Heart left ventricle (tissue), 13 donors: ENCODE results near the gene POT1.

Source experiments
- POLR2A ChIP-seq, 2 donors: fragments of 450-650 bp; IDR thresholded peaks; one replicate each; pipeline ENCODE4 v1.6.1; 2017; ENCODE audit warnings: antibody characterized with exemption in 2 of 2, mild to moderate bottlenecking in 2 of 2, moderate library complexity in 2 of 2
- TF ChIP-seq, protein P1 (sequence below), 12 donors: fragments of 200-600 bp; sonication (generic) in 4 of 12; IDR thresholded peaks; one replicate each; pipeline versions ENCODE4 v1.5.0 to v1.8.0; 2018 to 2022; ENCODE audit warnings: antibody characterized with exemption in 12 of 12, mild to moderate bottlenecking in 5 of 12
- donor health status: ischemic (EF 13 %, LVEDD 7.1; RV severe dilation, severe dysfunction).
- donor health status: DM: no; HTN: yes; CAD: no.
- donor health status: DM: no; HTN: no; CAD: no.
- donor health status: ischemic (EF 25% LVEDD 6.9; RV normal size, moderate dysfunction).
- donor health status: ischemic (EF 25% LVEDD 5.7; RV mildly dilated, moderate dysfunction).
- donor health status: ischemic (EF 35%, LVEDD 5.7; RV mildly dilated, moderate dysfunction).
- donor health status: nonischemic (EF 11% LVEDD 7.7; RV severe dilation, severe dysfunction).
- donor health status: DM: yes; HTN: yes; CAD: no.
- donor health status: PGD.
- donor health status: ischemic (EF 29% LVEDD 5.4; RV normal size, mild dysfunction).
- donor health status: nonischemic (EF 23%, LVEDD 6.1; RV moderate dilation, normal function).

DNA sequence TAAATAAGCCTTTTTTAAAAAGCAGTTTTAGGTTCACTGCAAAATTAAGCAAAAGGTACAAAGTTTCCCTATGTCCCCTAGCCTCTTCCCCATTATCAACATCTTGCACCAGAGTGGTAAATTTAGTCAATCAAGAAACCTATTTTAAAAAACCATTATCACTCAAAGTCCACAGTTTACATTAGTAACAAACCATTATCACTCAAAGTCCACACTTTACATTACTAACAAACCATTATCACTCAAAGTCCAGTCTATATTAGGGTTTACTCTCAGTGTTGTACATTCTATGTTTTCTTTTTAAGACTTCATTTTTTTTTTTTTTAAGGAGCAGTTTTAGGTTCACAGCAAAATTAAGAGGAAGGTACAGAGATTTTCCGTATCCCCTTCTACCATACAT lies 89.9 kb downstream of the POT1 start:
- TF ChIP-seq, protein P1, sequence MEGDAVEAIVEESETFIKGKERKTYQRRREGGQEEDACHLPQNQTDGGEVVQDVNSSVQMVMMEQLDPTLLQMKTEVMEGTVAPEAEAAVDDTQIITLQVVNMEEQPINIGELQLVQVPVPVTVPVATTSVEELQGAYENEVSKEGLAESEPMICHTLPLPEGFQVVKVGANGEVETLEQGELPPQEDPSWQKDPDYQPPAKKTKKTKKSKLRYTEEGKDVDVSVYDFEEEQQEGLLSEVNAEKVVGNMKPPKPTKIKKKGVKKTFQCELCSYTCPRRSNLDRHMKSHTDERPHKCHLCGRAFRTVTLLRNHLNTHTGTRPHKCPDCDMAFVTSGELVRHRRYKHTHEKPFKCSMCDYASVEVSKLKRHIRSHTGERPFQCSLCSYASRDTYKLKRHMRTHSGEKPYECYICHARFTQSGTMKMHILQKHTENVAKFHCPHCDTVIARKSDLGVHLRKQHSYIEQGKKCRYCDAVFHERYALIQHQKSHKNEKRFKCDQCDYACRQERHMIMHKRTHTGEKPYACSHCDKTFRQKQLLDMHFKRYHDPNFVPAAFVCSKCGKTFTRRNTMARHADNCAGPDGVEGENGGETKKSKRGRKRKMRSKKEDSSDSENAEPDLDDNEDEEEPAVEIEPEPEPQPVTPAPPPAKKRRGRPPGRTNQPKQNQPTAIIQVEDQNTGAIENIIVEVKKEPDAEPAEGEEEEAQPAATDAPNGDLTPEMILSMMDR (IDR thresholded peaks at IDR 0.05) = no peak
- no peak for TF ChIP-seq POLR2A (IDR thresholded peaks at IDR 0.05)
